ENCODE results near the gene DNAH17. TPM values are rescaled to one million over a fixed set of nuclear protein-coding genes. Genes with fewer than 3 reads are reported as not detected.
A peak's percentile ranks its signal among the peaks of the same experiment; 100 is the strongest.

The DNAH17 gene
- total RNA-seq, 1 donor from 2014 or later = under 0.01 TPM

- DNase-seq (ENCODE audit: low read depth, low spot score) = no peak
Measured at GRCh38 chr17:78550464-78550863, 26.7 kb downstream of the DNAH17 start.

GRCh38 chr17:78548725-78549124 is 28.5 kb downstream of the DNAH17 start:
- no peak for DNase-seq (ENCODE audit: low read depth, low spot score)

- no peak for DNase-seq (ENCODE audit: low read depth, low spot score)
Measured at GRCh38 chr17:78547035-78547434, 30.2 kb downstream of the DNAH17 start.

- DNase-seq (ENCODE audit: low read depth, low spot score) = no peak
Measured at GRCh38 chr17:78546476-78546875, 30.7 kb downstream of the DNAH17 start.

GRCh38 chr17:78544881-78545755 is 32.1 kb downstream of the DNAH17 start:
- DNase-seq (ENCODE audit: low read depth, low spot score) = no peak

- no peak for DNase-seq (ENCODE audit: low read depth, low spot score)
Measured at GRCh38 chr17:78541488-78542206, 35.5 kb downstream of the DNAH17 start.

GRCh38 chr17:78539781-78540180 is 37.4 kb downstream of the DNAH17 start:
- DNase-seq (ENCODE audit: low read depth, low spot score) = no peak

GRCh38 chr17:78538033-78538776 is 39.0 kb downstream of the DNAH17 start:
- DNase-seq (ENCODE audit: low read depth, low spot score) = no peak

GRCh38 chr17:78537217-78537860 is 39.9 kb downstream of the DNAH17 start:
- DNase-seq (ENCODE audit: low read depth, low spot score) = no peak

- DNase-seq (ENCODE audit: low read depth, low spot score) = no peak
Measured at GRCh38 chr17:78535273-78536197, 41.7 kb downstream of the DNAH17 start.

GRCh38 chr17:78534492-78535272 is 42.5 kb downstream of the DNAH17 start:
- DNase-seq (ENCODE audit: low read depth, low spot score) = no peak

- DNase-seq (ENCODE audit: low read depth, low spot score) = peak; percentile 26
Measured at GRCh38 chr17:78532922-78533640, 44.1 kb downstream of the DNAH17 start.

GRCh38 chr17:78532311-78532710 is 44.9 kb downstream of the DNAH17 start:
- DNase-seq (ENCODE audit: low read depth, low spot score) = no peak

GRCh38 chr17:78530675-78531074 is 46.5 kb downstream of the DNAH17 start:
- DNase-seq (ENCODE audit: low read depth, low spot score) = no peak

- no peak for DNase-seq (ENCODE audit: low read depth, low spot score)
Measured at GRCh38 chr17:78529871-78530670, 47.1 kb downstream of the DNAH17 start.

- DNase-seq (ENCODE audit: low read depth, low spot score) = no peak
Measured at GRCh38 chr17:78529251-78529650, 47.9 kb downstream of the DNAH17 start.

GRCh38 chr17:78528541-78528940 is 48.7 kb downstream of the DNAH17 start:
- DNase-seq (ENCODE audit: low read depth, low spot score) = no peak

- no peak for DNase-seq (ENCODE audit: low read depth, low spot score)
Measured at GRCh38 chr17:78527345-78527744, 49.9 kb downstream of the DNAH17 start.

Data from pulmonary artery endothelial cell (primary cell).